NCI-H526 treated with DMSO at 0.1 percent for 48 hours (cell line): ENCODE data around the gene KCNC4.

Experiments
- DNase-seq: peaks from one replicate; lab custom pipeline; 2025; lab: John Stamatoyannopoulos, UW

The KCNC4 gene

DNA sequence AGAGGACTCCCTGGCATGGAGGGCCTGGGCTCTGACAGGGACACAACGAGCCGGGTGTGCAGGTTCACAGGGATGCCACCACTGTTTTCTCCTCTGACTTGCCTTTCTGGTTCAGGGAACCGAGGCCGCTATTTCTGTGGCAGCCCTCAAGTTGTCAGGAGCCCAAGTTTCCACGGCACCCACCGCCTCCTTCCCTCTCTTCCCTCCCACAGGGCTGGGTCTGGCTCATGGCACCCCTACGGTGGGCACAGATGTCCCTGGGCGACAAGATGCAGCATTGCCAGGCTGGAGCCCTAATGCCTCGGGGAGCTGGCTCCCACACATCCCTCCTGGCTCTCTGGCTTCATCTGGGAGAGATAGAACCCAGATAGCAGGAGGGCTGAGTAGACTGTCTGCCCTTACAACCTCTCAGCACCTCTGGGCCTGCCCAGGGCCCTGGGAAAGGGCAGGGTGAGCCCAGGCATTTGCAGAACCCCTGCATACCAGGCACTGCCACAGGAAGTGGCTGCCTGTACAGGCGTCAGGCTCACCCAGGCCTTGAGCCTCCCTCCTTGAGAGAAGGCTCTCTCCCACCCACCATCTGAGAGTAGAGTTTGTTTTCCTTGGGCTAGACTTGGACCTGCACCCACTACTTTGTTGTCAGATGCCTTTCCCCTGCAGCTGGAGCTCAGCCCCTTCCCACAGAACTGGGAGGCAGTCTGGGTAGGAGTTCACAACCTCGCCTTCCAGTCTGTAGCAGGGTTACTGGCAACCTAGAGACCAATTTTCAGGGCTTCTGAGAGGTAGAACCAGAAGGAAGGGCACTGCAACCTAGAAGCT, 20.5 kb downstream of the KCNC4 start:
- DNase-seq: no peak

DNA sequence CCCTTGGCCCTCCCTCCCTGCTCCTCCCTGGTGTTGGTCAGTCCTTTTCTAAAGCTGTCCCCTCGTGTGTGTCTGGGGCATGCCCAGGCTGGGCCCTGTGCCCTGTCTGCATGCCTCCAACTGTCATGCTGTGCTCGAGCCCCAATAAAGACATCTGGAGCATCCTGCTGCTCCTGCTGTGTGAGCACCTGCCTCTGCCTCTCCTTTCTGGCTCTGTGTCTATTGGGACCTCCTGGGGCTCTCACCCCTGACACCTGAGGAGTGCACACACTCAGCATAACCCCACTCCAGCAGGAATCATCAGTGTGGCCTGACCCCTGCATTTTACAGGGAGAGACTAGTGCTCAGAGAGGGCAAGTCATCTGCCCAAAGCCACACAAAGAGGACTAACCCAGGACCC, 23.7 kb downstream of the KCNC4 start:
- DNase-seq: no peak

DNA sequence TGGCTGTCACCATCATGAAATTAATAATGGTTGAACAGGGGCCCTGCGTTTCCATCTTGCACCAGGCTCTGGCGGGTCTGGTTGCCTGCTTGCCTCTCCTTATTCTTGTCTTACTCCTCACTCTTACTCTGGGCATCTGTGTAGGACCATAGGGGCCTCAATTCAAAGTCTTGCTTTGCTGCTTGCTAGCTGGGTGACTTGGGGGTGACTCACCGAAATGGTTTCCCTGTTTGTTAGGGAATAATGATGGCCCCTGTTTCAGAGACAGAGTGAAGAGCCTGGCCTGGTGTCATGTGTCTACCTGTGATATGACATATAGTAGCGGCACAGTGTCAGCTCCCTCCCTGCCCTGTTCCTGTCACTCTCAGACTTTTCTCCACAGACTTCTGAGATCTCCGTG, 24.6 kb downstream of the KCNC4 start:
- DNase-seq: no peak

DNA sequence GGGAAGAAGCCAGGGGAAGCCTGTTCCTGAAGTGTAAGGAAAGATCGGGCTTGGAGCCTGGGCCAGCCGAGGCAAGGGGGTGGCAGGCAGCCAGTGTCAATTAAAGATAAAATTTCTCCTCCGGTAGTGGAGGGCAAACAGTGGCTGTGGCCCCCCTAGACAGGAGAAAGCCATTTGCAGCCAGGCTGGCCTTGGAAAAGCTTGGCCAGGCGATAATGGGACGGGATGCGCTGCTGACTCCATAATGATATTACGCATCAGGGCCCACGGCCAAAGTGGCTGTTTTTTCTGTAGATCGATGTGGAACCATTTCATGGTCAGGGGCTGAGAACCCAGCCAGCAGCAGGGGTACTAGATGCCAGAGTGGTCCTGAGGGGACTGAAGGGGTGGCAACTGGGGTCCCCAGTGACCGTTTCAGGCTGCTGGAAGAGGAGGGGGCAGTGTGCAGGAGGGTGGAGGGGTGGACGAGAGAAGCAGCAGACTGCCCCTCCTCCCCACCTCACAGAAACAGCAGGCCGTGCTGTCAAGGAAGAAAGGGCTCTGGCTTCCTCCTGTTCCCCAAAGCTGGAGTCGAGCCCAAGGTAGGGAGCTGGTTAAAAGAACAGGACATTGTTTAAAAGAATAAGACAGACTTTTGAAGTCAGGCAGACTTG, 25.2 kb downstream of the KCNC4 start:
- DNase-seq: no peak

DNA sequence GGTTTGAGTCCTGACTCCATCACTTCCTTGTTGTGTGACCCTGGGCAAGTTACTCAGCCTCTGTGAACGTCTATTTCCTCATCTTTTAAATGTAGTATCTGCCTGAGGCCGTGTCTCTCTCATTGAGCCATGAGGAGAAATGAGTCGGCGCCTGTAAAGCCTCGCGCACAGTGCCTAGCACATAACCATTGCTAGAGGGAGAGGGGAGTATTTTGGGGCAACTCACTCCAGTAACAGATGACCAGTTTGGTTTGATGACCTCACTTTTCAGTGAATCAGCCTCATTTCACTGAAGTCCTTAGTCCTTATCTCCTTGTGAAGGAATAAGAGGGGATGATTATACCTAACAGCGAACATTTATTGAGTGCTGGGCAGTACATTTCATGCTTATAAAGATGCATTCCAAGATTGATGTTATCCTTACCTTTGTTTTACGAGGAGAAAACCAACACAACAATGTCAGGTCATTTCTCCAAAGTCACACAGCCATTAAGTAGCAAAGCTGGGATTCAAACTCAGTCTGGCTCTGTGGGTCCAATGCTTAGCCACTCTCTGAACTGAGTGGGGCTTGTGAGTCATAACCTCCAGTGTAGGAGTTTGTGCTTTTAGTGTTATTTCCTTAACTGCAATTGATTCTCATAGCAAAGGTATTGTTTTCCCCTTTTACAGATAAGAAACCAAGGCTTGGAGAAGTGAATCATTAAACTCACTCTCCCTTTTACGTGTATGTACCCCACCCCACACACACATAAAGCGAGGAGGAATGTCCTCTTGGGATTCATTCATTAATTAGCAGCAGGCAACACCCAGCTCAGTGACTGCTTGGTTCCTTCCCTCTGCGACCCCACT, 25.9 kb downstream of the KCNC4 start:
- DNase-seq: no peak

DNA sequence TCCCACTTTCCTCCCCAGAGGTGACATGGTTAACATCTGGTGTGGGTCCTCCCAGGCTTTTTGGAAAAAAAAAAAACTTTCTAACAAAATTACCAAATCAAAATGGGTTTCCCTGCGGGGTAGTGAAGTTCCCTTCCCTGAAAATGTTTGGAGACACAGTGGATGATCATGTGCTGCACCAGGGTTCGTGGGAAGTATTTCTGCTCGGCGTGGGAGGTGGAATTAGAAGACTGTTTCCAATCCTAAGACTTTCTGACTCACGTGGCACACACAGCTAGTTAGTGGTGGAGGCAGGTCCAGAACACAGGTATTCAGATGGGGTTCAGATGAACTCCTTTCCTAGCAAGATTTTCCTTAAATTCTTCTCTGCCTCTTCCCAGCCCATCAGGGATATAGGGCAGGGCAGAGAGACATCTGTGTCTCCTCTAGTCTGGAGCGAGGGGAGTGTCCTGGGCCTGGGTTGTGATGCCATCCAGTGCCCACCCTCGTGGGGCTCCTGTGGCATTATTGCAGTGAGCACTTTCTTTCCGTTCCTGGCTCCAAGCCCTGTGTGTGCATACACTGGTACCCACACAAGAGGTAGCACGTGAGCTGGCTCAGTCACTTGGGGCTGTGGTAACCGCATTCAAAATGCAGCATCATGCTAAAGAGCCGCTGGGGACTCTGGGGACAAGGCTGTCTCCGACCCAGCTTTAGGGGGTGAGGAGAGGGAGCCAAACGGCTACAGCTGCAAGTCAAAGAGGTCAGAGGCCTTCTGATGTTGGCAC, 27.5 kb downstream of the KCNC4 start:
- DNase-seq: no peak

DNA sequence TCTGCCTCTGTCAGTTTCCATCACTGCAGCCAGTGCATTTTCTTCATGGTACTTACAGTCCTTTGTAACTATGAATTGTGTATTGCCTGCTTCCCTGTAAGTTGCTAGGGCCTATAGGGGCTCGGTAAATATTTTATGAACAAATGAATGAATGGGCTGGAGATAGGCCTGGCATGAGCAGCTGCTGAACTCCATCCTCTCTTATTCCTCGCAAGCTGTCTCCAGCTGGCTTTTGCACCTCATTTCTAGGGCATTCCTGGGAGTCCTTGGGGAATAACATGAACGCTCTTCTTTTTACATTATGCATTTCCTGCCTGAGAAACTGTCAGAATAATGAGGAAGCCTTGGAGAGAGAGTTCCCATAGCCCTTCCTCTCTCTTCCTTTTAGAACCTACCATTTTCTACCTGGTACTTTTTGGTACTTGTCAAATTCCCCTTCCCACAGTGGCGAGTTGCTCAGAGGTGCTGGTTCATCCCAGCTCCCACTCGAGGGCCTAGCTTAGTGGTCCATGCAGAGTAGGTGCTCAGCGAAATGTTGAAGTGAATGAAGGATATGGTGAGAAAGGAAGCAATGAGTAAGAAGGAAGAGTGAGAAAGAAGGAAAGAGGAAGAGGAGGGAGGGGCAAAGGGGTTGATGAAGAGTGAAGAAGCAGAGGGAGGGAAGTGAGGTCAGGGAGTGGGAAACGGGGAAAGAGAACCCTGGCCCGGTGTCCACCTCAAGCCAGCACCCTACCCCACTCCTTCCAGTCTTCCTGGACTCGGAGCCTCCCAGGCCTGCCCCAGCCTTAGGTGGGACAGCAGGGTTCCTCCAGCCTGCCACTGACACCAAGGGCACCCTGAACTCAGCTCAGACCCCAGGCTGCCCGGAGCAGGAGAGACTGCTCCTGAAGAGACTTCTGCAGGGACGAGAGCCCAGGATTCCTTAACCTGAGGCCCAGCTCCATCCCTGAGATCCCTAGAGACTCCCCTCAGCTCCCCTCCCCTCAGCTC, 29.6 kb downstream of the KCNC4 start:
- no peak for DNase-seq

DNA sequence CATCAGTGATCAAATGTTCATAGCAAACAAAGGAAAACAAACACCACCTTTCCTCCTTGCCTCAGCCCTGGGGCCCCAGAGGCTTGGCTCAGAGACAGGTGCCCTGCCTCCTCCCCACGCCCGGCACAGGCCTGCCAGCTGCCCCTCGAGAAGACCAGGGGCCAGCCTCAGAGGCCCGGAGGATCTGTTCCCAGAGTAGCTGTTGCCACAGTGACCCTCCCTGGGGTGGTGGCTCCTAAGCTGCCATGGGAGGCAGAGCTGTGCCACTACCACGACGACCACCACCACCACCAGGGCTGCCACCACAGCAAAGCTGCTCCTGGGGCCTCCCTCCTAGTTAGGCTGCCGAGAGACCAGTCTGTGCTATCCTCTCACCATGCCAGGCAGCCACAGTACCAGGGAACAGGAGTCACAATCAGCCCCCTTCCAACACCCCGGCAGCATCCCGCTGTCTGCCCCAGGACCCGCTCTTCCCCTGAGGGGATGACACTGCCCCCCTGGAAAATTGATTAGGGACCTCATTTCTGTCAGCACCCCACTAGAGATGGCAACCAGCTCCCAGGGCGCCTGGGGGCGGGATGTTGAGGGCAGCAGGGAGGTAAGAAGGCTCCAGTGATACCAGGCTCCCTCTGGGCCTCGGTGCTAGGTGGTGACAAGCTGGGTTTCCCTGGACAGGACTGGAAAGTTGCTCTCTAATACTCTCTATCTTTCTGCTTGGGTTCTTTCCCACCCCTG, 30.5 kb downstream of the KCNC4 start:
- DNase-seq: peak; percentile 4

DNA sequence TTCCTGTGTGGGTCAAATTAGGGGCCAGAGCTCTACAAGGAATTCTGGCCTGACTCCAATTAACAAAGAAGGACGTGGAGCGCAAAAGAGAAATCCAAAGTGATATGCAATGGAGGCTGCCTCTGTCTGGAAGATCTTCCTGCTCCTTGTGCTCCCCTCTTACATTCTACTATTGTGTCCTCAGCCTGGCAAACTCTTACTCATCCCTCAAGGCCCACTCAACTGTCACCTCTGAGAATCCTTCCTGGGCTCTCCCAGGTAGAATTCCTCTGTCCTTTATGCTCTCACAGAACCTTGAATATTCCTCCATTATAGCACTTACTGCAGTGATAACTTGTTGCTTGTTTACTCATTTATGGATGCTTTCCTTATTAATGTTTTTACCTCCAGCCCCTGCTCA, 31.4 kb downstream of the KCNC4 start:
- DNase-seq: no peak

DNA sequence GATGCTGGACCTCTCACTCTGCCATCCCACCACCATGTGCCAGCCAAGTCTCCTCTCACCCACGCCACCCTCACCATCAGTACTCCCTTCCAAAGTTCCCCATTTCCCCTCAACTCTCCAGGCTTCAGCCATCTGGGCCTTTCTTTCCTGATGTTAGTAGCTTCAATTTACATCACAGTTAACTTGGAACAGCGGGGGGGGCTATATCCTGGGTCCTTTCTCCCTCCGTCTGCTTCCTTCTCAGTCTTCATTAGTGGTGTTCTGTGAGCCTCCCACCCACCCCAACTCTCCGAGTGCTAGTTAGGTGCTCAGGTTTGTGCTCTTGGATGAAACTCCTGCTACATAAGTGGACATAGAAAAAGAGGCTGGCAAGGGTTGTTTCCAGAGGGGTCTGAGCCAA, 31.9 kb downstream of the KCNC4 start:
- DNase-seq: no peak

DNA sequence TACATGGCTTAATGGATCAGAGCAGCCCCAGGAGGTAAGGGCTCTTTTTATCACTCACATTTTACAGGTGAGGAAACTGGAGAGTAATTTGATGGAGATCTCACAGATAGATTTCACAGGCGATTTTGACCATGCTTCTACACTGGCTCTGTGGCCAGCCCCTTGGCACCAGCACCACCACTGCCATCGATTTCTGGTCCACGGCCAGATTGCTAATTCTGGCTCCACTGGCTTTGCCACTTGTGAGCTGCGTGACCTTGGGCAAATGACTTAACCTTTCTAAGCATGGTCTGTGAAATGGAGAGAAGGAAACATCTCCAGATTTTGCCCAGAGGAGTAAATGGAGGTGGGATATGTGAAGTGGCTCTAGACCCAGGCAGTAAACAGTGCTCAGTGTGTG, 32.6 kb downstream of the KCNC4 start:
- no peak for DNase-seq

DNA sequence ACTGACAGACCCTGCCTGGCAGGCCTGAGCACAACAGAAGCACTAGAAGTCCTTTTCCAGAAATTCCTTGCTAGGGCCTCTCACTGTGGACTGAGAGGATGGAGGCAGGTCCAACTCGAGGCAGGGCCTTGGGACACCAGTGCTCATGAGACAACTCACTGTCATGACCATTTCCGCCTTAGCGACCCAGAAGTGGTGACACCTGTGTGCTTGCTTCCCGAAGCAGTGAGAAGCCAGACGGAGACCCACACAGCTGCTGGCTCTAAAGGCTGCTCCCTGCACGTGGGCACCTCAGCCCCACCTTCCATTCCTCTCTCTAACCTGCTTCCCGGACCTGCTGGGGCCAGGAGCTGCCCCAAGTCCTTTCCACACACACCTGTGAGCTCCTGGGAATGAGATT, 33.0 kb downstream of the KCNC4 start:
- no peak for DNase-seq

DNA sequence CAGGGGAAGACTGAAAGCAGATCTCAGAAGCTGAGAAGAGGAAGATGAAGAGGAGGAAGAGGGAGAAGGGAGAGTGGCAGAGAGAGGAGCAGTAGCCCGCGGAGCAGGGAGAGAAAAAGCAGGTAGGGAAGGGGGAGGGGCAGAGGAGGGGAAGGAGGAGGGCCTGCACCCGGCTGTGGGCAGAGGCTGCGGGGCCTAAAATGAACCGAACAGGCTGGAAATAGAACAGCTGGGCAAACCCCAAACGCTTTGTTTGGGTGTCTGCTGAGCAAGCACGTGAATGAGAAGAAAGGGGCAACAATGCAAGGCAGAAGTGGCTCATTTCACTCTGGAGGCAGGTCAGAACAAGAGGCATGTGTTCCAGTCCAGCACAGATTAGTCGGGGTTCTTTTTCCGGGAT, 33.5 kb downstream of the KCNC4 start:
- no peak for DNase-seq

DNA sequence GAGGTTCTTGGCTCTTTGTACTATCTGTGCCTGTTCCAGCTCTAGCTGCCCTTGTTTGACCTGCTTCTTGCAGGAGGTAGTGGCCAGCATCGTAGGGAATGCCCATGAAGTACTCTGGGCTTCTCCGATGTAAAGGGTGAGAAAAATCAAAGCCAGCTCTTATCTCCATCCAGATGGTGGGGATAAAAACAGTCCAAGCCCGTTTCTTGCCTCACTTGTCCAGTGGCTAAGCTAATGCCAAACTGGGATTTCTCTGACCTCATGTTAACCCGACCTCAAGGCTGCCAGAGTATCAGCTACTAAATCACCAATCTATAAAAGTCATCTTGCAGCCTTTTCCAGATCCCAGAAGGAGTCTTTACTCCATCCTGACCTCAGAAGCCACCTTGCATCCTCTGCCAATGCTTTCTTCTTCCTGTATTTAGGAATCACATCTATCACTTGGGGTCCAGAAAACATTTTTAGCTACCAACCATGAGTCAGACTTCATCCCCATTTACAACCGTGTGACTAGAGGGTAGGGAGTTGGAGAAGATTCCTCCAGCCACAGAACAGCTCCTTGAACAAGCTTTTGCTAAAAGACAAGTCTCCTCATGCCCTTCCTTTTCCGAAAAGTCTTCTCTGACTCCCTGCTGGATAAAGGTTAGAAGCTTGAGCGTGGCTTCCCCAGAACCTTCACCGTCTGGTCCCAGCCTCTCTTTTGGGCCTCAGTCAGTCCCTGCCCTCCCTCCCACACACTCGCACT, 35.9 kb downstream of the KCNC4 start:
- DNase-seq: no peak

DNA sequence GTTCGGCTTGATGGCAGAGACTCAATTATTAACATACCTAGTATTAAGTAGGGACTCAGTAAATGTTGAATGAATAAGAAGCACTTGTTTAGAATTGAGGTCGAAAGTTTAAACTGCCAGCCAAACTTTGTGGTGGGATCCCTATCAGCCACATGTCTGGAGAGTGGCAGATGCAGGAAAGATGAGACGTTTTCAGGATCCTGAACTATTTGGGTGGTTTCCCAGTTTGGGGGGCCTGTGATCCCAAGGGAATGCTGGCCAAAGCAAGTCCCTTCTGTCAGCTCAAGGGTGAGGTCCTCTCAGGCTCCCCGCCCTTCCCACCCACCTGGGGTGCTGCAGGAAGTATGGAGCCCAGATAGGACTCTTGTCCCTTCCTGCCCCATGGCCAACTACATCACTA, 38.6 kb downstream of the KCNC4 start:
- DNase-seq: no peak

DNA sequence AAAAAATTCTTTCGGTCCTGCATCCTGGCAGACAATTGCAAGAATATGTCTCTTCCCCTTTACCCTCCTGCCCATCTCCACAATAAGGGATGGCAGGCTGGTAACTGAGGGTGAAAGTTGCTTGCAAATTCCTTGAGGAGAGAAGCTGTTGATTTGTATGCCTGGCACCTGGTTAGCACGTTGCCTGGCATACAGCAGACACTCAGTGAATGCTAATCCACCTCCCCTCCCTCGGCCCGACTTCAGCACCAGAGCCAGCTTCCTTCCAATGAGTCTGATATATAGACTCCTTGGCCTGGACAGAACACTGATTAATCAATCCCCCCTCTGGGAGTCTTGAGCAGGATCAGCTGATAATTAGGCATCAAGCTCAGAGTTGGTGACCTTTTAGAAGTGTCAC, 39.1 kb downstream of the KCNC4 start:
- DNase-seq: no peak

DNA sequence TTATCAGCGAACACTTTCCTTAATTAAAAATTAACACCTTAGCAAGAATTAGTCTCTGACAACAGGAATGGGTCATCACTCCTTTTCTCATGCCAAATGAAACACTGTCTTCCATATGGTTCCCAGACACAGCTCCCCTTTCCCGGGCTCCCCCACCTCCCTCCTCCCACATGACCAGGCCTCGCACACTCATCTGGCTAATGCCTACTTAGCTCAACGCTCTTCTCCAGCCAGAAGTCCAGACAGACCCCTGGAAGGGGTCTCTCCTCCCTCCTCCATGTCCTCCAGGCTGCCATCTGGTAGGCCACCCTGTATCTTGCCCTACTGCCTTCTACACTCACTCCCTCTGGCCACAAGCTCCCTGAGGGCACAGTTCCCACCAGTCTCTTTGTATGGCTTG, 39.9 kb downstream of the KCNC4 start:
- no peak for DNase-seq

DNA sequence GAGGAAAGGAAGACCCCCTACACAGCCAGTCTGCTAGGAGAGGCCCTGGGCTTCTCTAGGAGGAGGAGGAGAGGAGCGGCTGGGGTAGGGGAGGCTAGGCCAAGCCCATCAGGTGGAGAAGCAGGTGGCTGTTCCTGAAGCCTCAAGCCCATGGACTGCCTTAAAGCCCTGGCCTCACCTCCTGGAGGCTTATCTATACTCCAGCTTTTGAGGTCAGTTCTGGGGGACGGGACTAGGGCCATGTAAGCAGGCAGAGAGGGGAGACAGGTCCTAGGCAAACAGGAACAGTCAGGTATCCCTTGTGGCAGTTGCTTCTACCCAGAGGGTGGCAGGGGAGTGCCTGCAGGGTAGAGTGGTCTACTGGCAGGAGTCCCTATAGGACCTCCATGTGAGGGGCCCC, 40.6 kb downstream of the KCNC4 start:
- DNase-seq: no peak

DNA sequence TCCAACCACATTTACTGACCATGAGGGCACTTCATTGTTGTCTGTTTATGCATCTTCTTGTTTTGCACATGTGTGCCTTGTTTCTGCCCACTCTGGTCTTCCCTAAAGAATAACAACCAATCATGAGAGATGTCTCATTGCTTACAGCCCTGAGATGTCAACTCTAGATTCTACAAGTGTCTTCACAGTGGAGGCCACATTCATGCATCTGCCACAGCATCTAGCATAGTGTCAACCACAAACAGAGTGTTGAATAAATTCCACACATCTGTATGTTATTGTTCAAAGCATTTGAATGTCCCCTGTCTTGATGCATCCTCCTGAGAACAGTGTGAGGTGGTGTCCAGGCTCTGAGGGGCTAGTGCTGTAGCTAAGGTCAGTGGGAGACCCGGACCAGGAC, 43.1 kb downstream of the KCNC4 start:
- no peak for DNase-seq
